GM12892 (cell line): ENCODE data around the gene CCDC34.

Source experiments
- POLR2A ChIP-seq: IDR thresholded peaks from 2 replicates; pipeline ENCODE4 v1.6.1; 2011; ENCODE audit warnings: low read depth, low read length, control low read depth
- POLR2AphosphoS5 ChIP-seq: IDR thresholded peaks from 2 replicates; pipeline ENCODE4 v1.6.1; 2011; ENCODE audit warnings: low read depth, low read length, control low read depth
- TAF1 ChIP-seq: IDR thresholded peaks from 2 replicates; pipeline ENCODE4 v1.6.1; 2011; ENCODE audit warnings: low read depth, mild to moderate bottlenecking, control low read depth, low read length, borderline replicate concordance

DNA sequence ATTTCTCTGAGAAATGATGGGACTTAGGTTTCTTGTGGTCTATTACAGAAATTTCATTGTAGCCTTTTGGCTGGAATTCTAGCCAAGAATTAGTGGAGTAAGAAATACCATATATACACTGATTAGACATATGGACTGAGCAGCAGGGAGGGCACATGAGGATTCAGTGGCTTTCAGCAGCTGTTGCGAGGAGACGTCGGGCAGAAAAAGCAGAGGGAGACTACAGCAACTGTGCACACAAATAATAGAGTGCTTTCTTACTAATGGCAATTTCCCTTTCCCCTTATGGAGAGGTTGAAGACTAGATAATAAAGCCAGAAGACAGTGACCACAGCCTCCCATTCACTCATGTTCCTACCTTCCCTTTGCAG lies 35.4 kb upstream of the CCDC34 start:
- TF ChIP-seq POLR2A (no peak), TAF1 (no peak), POLR2AphosphoS5 (no peak)
